ENCODE measurements around the gene STOX1.
"Not testable (repeated sequence)": the region's sequence is repeated elsewhere in the genome, so short reads cannot be mapped to it uniquely, and the experiment has no call there.

STOX1 gene

GRCh38 chr10:68828833-68829232 lies 1.5 kb downstream of the STOX1 start:
- DNase-seq (ENCODE audit: low spot score) = no peak

GRCh38 chr10:68829521-68829920 lies 2.2 kb downstream of the STOX1 start:
- no peak for DNase-seq (ENCODE audit: low spot score)

DNA sequence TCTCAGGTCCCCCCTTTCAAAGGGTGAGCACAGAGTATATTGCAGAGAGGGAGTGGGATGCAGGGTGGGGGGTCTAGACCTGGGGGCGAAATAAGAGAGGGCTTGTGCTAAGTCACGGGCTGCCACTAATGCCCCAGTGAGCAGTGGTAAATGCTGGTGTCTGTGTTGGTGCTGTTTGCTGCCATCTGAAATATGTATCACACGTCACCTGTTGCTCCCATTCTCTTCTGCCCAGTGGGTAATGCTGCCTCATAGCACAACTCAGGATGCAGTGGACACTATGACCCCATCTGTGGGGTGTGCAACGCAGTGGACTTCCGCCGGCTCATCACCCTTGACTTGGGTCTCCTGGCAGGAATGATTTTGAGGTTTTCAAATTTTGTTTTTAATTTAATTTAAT lies 2.6 kb downstream of the STOX1 start:
- DNase-seq (ENCODE audit: low spot score) = no peak

DNA sequence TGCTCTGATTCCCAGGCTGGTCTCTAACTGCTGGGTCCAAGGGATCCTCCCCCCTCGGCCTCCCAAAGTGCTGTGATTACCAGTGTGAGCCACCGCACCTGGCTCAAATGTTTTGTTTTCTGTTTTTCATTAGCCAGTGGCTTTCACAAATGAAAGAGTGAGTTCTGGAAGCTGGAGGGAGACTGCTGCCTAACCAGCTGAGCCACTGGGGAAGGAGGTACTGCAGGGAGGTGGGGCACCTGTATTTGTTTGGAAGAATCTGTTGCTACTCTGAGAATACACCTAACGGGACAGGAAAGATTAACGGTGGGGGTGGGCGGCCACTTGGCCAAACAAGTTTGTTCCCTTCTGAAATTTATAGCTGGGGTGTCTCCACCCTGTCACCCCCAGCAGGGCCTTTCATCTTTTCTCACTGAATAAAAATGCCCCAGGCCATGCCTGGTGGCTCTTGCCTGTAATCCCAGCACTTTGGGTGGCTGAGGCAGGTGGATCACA lies 4.7 kb downstream of the STOX1 start:
- DNase-seq (ENCODE audit: low spot score) = no peak

- no peak for DNase-seq (ENCODE audit: low spot score)
Observed at GRCh38 chr10:68832601-68833000, 5.3 kb downstream of the STOX1 start.

DNA sequence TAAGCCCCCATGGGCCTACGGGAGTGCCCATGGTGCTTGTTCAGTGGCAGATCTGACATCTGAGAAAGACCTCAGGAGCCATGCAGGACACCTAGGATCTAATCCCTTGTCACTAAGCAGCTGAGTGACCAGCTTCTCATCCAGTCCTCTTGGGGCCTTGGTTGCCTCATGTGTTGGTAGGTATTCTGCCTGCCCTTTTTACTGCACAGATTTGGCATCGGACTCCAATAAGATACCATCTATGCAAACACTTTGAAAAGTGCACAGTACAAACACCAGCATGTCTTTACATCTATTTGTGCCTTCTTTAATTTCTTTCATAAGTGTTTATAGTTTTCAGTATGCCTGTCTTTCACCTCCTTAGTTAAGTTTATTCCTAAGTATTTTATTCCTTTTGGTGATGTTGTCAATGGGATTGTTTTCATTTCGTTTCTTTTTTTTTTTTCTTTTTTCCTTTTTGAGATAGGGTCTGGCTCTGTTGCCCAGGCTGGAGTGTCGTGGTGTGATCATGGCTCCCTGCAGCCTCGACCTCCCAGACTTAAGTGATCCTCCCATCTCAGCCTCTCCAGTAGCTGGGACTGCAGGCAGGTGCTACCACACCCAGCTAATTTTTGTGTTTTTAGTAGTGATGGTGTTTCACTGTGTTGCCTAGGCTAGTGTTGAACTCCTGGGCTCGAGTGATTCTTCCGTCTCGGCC lies 10.4 kb downstream of the STOX1 start:
- DNase-seq (ENCODE audit: low spot score) = no peak

DNA sequence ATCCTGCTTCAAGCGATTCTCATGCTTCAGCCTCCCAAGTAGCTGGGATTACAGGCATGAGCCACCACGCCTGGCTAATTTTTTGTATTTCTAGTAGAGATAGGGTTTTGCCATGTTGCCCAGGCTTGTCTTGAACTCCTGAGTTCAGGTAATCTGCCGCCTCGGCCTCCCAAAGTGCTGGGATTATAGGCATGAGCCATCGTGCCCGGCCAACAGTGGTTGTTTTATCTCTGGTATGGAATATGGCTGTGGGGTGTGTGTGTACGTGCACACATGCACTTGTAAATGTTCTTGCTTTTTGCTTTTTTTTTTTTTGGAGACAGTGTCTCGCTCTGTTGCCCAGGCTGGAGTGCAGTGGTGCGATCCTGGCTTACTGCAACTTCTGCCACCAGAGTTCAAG lies 13.3 kb downstream of the STOX1 start:
- not testable (repeated sequence) for DNase-seq (ENCODE audit: low spot score)

- no peak for DNase-seq (ENCODE audit: low spot score)
Observed at GRCh38 chr10:68848281-68848680, 20.9 kb downstream of the STOX1 start.

- no peak for DNase-seq (ENCODE audit: low spot score)
Observed at GRCh38 chr10:68848806-68849205, 21.5 kb downstream of the STOX1 start.

DNA sequence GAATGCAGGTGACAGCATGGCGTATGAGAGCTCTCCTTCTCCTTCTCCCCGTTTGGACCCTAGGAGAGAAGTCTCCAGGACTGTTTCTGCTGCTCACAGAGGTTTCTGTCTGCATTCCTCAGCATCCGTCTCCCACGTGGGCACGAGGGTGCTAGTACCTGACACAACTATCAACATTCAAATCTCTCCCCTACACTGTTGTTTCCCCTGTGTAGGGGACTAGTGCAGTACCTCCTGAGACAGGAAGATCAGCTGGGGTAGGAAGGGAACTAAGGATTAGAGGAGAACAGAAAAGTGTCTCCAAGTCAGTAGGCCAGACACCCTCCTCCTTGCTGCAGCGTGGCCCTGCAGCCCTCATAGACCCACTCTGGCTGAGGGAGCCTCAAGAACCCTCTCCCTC lies 29.0 kb downstream of the STOX1 start:
- DNase-seq (ENCODE audit: low spot score) = no peak

DNA sequence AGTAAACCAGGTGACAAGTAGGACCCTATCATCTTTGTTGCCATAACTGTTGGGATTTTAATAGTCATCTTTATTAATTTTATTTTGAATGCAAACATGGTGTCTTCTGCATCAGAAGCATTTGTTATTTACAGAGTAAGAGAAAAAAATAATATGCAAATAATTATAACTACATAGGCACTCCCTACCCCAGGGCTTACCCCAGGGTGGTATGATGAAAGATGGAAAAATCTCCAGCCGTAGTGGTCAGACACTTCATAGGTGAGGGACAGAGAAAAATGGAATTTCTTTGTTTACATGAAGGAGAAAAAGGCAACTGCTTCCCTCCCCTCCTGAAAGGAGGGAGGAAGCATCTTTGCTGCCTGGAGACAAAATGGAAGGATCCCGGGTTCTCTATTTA lies 29.7 kb downstream of the STOX1 start:
- DNase-seq (ENCODE audit: low spot score) = no peak

- no peak for DNase-seq (ENCODE audit: low spot score)
Observed at GRCh38 chr10:68861253-68861652, 33.9 kb downstream of the STOX1 start.

DNA sequence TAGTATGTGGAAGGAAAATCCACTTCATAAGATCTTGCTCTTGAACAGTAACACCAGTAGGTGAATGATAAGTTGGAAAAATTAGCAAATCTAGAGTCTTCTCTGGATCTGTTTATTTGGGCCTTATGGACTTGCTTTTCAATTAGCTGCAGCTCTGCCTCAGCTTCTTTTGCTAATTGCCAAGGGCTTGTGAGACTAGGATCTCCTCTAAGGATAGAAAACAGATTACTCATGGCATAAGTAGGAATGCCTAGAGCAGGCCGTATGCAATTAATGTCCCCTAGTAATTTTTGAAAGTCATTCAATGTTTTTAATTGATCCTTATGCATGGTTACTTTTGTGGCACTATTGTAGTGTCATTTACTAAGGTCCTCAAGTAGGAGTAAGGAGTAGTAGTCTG lies 37.3 kb downstream of the STOX1 start:
- no peak for DNase-seq (ENCODE audit: low spot score)

DNA sequence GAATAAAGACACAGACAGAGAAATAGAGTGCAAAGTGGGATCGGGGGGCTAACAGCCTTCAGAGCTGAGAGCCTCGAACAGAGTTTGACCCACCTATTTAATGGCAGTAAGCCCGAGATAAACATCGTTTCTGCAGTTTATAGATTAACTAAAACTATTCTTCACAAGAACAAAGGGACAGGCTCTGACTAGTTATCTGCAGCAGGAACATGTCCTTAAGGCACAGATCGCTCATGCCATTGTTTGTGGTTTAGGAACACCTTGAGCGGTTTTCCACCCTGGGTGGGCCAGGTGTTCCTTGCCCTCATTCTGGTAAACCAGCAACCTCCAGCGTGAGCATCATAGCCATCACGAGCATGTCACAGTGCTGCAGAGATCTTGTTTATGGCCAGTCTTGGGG lies 40.8 kb downstream of the STOX1 start:
- DNase-seq (ENCODE audit: low spot score) = not testable (repeated sequence)

- DNase-seq (ENCODE audit: low spot score) = no peak
Observed at GRCh38 chr10:68869623-68870022, 42.3 kb downstream of the STOX1 start.

GRCh38 chr10:68870061-68870460 lies 42.7 kb downstream of the STOX1 start:
- DNase-seq (ENCODE audit: low spot score) = no peak

DNA sequence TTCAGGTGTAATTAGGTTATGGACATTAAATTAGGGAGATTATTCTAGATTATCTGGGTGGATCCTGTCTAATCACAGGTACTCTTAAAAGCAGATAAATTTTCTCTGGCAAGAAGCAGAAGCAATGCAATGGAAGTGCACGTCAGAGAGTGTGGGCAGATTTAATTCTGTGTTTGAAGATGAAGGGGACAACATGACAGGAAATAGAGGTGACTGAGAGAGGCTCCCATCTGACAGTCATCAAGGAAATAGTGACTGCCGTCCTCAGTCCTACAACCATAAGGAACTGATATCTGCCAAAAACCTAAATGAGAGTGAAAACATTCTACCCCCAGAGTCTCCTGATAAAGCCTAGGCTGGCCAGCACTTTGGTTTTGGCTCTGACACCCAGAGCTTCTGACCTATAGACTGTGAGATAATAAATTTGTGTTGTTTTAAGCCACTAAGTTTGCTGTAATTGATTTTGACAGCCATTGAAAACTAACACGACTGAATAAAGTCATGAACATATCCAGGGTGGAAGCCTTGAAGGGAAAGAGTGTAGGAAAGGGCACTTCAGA lies 43.3 kb downstream of the STOX1 start:
- DNase-seq (ENCODE audit: low spot score) = no peak

DNA sequence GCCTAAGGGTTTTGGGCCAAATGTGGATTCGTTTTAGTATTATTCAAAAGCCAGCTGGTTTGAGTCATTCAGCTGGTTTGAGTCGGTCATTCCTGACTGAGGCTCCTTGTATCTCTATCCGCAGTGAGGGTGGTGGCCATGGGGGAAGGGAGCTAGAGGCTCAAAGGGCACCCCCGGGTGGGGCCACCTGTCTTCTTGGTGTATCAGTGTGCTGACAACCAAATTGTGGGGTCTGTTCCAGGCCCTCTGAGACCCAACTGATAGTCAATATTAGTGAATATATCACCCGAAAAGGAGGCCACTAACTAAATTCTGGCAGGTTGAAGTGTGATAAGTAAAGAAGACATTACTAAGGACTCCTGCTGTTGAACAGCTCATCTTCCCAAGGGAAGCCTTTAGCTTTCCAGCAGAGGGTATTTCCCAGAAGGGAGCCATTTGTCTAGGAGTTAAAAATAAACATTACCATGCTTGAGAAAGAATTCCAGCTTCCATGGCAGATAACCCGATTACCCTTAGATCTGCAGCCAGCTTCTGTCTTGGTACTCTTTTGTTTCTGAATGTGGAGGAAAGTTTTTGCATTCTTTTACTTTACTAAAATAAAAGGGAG lies 43.9 kb downstream of the STOX1 start:
- DNase-seq (ENCODE audit: low spot score) = no peak

DNA sequence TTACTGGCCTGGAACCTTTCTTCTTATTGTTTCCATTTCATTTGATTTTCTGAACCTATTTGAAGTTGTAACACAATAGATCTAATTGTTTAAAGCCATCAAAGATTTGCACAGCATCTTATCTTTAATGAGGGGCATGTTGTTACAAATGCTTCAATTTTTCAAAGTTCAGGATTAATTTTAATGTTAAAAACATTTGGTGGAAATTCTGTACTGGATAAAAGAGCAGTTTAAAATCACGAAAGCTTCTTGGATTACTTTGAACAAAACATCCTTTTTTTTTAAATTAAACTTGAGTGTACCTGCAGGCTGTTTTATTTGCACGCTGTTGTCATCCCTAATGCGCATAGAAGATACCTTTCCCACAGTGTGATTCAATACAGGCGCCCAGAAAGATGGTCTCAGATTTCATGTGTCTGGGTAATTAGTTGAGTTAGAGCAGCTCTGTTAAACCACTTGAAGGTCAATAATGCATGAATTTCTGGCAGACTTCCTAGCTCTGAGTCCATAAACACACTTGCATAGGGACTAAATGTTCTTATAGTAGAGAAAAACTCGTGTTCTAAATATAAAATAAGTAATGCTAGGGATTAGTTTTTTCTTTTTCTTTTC lies 44.5 kb downstream of the STOX1 start:
- DNase-seq (ENCODE audit: low spot score) = no peak

- DNase-seq (ENCODE audit: low spot score) = peak; percentile 31
Observed at GRCh38 chr10:68876246-68877138, 49.2 kb downstream of the STOX1 start.

DNA sequence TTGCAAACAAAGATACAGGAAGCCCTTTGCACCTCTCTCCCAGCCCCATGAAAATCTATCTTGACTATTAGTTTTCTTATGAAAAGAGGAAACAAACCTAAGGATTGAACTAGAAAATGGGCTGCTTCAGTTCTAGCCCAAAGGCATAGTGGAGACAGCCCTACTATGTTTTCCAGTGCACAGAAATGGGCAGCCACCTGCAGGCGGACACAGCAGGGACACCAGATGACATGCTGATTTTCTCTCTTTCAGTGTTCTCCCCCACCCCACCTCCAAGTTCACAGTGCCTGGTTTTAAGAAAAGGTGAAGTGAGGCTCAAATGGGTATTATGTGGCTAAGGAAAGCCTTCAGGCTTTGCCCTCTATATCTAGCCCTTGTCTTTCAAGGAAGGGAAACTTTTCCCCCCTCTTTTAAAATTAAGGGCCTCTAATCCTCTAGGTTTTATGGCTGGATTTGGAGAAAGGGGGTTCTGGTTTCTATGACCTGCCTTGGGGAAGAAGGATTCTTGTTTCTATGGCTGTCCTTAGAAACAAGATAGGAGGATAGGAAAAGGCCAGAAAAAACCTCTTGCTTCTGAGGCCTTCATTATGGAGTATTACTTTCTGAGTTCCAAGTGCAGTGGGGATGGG lies 50.3 kb downstream of the STOX1 start:
- DNase-seq (ENCODE audit: low spot score) = no peak

GRCh38 chr10:68878496-68878895 lies 51.2 kb downstream of the STOX1 start:
- DNase-seq (ENCODE audit: low spot score) = no peak

All from LoVo (cell line).